Smooth muscle cell (in vitro differentiated cells): ENCODE measurements around the gene KATNB1. TPM values are rescaled to one million over a fixed set of nuclear protein-coding genes. Genes with fewer than 3 reads are reported as not detected.

Source experiments
- DNase-seq: peaks from one replicate; lab custom pipeline; 2025; ENCODE audit not compliant: unreplicated experiment; lab: John Stamatoyannopoulos, UW
- H2AFZ ChIP-seq: fragments of 200-600 bp; sonication (generic); 2 replicates; pipeline ENCODE4 v1.6.0; 2016; ENCODE audit warnings: antibody characterized with exemption, low read depth, mild to moderate bottlenecking
- H3F3A ChIP-seq: fragments of 200-600 bp; sonication (generic); 2 replicates; pipeline ENCODE4 v1.6.0; 2017; ENCODE audit warnings: antibody characterized with exemption, low read depth
- H3K27ac ChIP-seq: fragments of 200-600 bp; sonication (generic); 2 replicates; pipeline ENCODE4 v1.5.1; 2016; ENCODE audit warnings: low read depth, mild to moderate bottlenecking
- H3K27me3 ChIP-seq: fragments of 200-600 bp; sonication (generic); 2 replicates; pipeline ENCODE4 v1.6.1; 2016; ENCODE audit warnings: low read depth, mild to moderate bottlenecking
- H3K36me3 ChIP-seq: fragments of 200-600 bp; sonication (generic); 2 replicates; pipeline ENCODE4 v1.5.1; 2016; ENCODE audit warnings: low read depth
- H3K4me1 ChIP-seq: fragments of 200-600 bp; sonication (generic); 2 replicates; pipeline ENCODE4 v1.5.1; 2016; ENCODE audit warnings: low read depth
- H3K4me2 ChIP-seq: fragments of 200-600 bp; sonication (generic); 2 replicates; pipeline ENCODE4 v1.6.0; 2016; ENCODE audit warnings: mild to moderate bottlenecking
- H3K4me3 ChIP-seq: fragments of 200-600 bp; sonication (generic); 2 replicates; pipeline ENCODE4 v1.5.1; 2016; ENCODE audit warnings: mild to moderate bottlenecking
- H3K79me2 ChIP-seq: fragments of 200-600 bp; sonication (generic); 2 replicates; pipeline ENCODE4 v1.6.0; 2016; ENCODE audit warnings: low read depth, mild to moderate bottlenecking
- H3K9ac ChIP-seq: fragments of 200-600 bp; sonication (generic); 2 replicates; pipeline ENCODE4 v1.6.0; 2016; ENCODE audit warnings: low read depth
- H3K9me3 ChIP-seq: fragments of 200-600 bp; sonication (generic); replicated peaks from 2 replicates; pipeline ENCODE4 v1.5.1; 2016; ENCODE audit warnings: low read depth
- H4K20me1 ChIP-seq: fragments of 200-600 bp; sonication (generic); 2 replicates; pipeline ENCODE4 v1.6.0; 2016; ENCODE audit warnings: low read depth
- WGBS: methylation state at CpG from one replicate; pipeline ENCODE4 v1.1.7; 2016; ENCODE audit warnings: low lambda C conversion rate; 5-methylcytosine and 5-hydroxymethylcytosine counted together
- polyA plus RNA-seq: library from polyadenylated mRNA; unstranded; fragments of >200 nt; fragmentation: Nextera tagmentation; extraction: Ambion mirVana; gene quantifications from 2 replicates; pipeline ENCODE4 v1.2.1, GENCODE V29; 2016
- total RNA-seq: library from RNA; depleted of rRNA; stranded (reverse); fragments of >200 nt; gene quantifications from 2 replicates; pipeline ENCODE4 v1.2.3, GENCODE V29; 2014
- TF ChIP-seq, protein P1 (sequence below): fragments of 200-600 bp; sonication (generic); IDR thresholded peaks from 2 replicates; pipeline ENCODE4 v1.5.1; 2017; ENCODE audit warnings: borderline replicate concordance, mild to moderate bottlenecking, antibody characterized with exemption; ENCODE audit not compliant: insufficient read depth, poor library complexity, severe bottlenecking

Gene KATNB1
- total and polyA plus RNA-seq, 2 experiments from 2014 or later: 11.9 to 23.6 TPM

DNA sequence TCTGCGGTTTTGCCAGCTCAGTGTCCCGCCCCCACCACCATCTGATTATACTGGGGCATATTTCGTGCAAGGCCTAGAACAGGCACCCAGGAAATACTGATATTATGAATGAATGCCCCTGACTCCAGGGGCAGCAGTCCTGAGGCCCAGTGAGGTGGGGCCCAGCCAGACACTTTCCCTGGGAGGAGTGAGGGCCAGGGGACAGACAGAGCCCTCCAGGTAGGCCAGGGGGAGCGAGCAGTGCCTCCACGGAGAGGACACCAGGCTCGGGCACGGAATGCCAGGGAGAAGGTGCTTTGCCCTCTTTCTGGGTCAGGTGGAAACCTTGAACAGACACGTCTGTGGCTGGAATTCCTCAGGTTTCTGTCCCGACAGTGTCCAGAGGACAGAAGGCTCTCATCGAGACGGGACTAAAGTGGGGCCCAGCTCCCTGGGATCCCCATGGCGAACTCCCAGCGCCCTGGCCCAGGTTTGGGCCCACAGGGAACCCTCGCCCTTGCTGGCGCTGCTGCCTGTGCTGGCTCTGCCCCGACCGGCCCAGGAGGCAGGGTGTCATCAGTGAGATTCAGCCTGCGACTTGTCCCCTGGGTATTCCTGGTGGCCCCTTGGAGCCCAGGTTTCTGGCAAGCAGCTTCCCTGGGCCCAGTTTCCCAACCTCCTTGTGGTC lies 4.3 kb downstream of the KATNB1 start:
- Histone ChIP-seq H3K27ac (no peak overlapping the region), H3K36me3 (peaks cover 3% of the 10 kb centered on the region), H3K79me2 (no peaks in the 10 kb centered on the region), H3F3A (no peaks in the 10 kb centered on the region), H3K9ac (no peak overlapping the region), H3K9me3 (no peaks in the 10 kb centered on the region), H3K4me2 (no peak overlapping the region), H3K4me3 (no peak overlapping the region), H3K4me1 (no peaks in the 10 kb centered on the region), H4K20me1 (no peaks in the 10 kb centered on the region), H2AFZ (no peak overlapping the region), H3K27me3 (no peaks in the 10 kb centered on the region)
- DNase-seq: no peak
- WGBS: 95% methylated on average over 18 of the region's 18 CpGs
- TF ChIP-seq, protein P1, sequence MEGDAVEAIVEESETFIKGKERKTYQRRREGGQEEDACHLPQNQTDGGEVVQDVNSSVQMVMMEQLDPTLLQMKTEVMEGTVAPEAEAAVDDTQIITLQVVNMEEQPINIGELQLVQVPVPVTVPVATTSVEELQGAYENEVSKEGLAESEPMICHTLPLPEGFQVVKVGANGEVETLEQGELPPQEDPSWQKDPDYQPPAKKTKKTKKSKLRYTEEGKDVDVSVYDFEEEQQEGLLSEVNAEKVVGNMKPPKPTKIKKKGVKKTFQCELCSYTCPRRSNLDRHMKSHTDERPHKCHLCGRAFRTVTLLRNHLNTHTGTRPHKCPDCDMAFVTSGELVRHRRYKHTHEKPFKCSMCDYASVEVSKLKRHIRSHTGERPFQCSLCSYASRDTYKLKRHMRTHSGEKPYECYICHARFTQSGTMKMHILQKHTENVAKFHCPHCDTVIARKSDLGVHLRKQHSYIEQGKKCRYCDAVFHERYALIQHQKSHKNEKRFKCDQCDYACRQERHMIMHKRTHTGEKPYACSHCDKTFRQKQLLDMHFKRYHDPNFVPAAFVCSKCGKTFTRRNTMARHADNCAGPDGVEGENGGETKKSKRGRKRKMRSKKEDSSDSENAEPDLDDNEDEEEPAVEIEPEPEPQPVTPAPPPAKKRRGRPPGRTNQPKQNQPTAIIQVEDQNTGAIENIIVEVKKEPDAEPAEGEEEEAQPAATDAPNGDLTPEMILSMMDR: no peak

DNA sequence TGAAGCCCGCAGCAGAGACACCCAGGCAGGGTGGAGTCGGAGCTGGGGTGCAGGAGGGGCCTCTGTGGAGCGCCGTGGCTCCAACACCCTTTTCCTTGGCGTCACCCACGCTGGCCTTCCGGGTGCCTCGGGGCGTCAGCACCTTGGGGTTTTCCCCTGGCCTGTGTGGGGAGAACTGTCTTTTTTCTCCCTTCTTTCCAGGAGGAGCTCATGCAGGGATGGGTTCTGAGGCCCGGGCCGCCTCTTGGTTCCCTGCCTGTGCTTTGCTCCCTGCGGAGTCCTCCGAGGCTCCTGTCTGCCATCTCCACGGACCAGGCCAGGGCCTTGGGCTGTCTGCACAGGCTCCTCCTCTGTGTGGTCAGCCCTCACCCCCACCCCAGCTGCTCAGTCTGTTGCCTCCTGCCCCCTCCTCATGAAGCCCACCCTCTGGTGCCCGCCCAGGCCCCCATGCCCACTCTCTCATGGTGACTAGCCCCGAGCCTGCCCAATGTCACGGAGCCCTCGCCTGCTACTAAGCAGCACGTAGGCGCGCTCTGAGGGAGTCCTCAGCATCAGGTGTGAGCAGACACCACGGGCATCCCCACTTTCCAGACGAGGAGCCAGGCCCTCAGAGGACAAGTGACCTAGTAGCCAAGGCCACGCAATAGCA lies 5.0 kb downstream of the KATNB1 start:
- Histone ChIP-seq H3K4me3 (no peak overlapping the region), H4K20me1 (no peaks in the 10 kb centered on the region), H3K4me1 (no peaks in the 10 kb centered on the region), H3K27ac (no peak overlapping the region), H3F3A (no peaks in the 10 kb centered on the region), H3K79me2 (no peaks in the 10 kb centered on the region), H3K9ac (no peak overlapping the region), H3K4me2 (no peak overlapping the region), H3K27me3 (no peaks in the 10 kb centered on the region), H2AFZ (no peak overlapping the region), H3K36me3 (peaks cover 3% of the 10 kb centered on the region), H3K9me3 (no peaks in the 10 kb centered on the region)
- TF ChIP-seq, protein P1: no peak
- 98% methylated on average over 21 of the region's 24 CpGs for WGBS
- no peak for DNase-seq

DNA sequence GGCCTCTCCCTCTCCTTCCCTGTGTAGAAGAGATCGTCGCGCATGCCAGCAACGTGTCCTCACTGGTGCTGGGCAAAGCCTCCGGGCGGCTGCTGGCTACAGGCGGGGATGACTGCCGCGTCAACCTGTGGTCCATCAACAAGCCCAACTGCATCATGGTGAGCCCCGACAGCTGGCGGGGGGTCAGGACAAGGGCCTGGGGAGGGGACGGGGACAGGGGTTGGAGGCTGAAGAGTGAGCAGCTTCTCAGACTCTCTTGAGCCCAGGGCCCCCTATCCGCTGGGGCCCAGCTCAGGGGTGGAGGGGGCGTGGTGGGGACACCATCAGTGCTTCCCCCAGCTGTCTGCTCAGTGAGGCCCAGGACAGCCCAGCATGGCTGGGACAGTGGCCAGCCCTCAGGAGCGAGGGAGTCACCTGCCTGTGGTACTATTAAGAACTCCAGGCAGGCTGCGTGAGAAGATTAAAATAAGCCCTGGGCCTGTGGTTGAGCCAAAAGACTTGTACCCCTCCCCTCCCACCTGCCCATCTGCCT lies 6.2 kb downstream of the KATNB1 start:
- H3F3A ChIP-seq: no peaks in the 10 kb centered on the region
- H3K9ac ChIP-seq: no peak overlapping the region
- no peaks in the 10 kb centered on the region for H4K20me1 ChIP-seq
- no peak overlapping the region for H3K4me2 ChIP-seq
- H3K27me3 ChIP-seq: no peaks in the 10 kb centered on the region
- H2AFZ ChIP-seq: no peak overlapping the region
- H3K4me3 ChIP-seq: no peak overlapping the region
- H3K4me1 ChIP-seq: no peaks in the 10 kb centered on the region
- TF ChIP-seq, protein P1: no peak
- H3K79me2 ChIP-seq: no peaks in the 10 kb centered on the region
- H3K9me3 ChIP-seq: no peaks in the 10 kb centered on the region
- H3K27ac ChIP-seq: no peak overlapping the region
- WGBS: 96% methylated on average over 14 of the region's 16 CpGs
- H3K36me3 ChIP-seq: peaks cover 3% of the 10 kb centered on the region
- DNase-seq: no peak
